HepG2 (cell line): ENCODE data around the gene WNK2. TPM values are rescaled to one million over a fixed set of nuclear protein-coding genes. Genes with fewer than 3 reads are reported as not detected.

ENCODE experiments used
- FOXA3 ChIP-seq: IDR thresholded peaks from 2 replicates; pipeline ENCODE4 v1.6.1; 2016; ENCODE audit warnings: missing genetic modification reagents, missing compliant biosample characterization
- FOXJ3 ChIP-seq: sonication (generic); formaldehyde crosslinking; IDR thresholded peaks from 2 replicates; pipeline ENCODE4 v1.4.0; 2020; ENCODE audit warnings: missing genetic modification reagents, mild to moderate bottlenecking, borderline replicate concordance
- PATZ1 ChIP-seq: sonication (generic); formaldehyde crosslinking; IDR thresholded peaks from 2 replicates; pipeline ENCODE4 v1.4.0; 2020; ENCODE audit warnings: missing genetic modification reagents
- POLR2A ChIP-seq, 2 experiments: IDR thresholded peaks; 2 replicates each; pipeline ENCODE4 v1.6.1; 2011; ENCODE audit warnings: low read depth in 2 of 2, low read length in 2 of 2, mild to moderate bottlenecking in 1 of 2, moderate library complexity in 1 of 2; ENCODE audit not compliant: insufficient read depth in 1 of 2
- TSC22D2 ChIP-seq: sonication (generic); formaldehyde crosslinking; IDR thresholded peaks from 2 replicates; pipeline ENCODE4 v1.5.1; 2020; ENCODE audit warnings: missing genetic modification reagents, mild to moderate bottlenecking, borderline replicate concordance
- ZNF318 ChIP-seq: sonication (generic); formaldehyde crosslinking; IDR thresholded peaks from 2 replicates; pipeline ENCODE4 v1.4.0; 2020; ENCODE audit warnings: mild to moderate bottlenecking, missing genetic modification reagents
- ZNF607 ChIP-seq: sonication (generic); formaldehyde crosslinking; IDR thresholded peaks from 2 replicates; pipeline ENCODE4 v1.5.1; 2020; ENCODE audit warnings: missing genetic modification reagents, mild to moderate bottlenecking, borderline replicate concordance
- polyA plus RNA-seq, 8 experiments: library from polyadenylated mRNA; depleted of rRNA in 3 of 8; stranded (reverse) in 7 of 8; unstranded in 1 of 8; fragments of >200 nt; fragmentation: Illumina TruSeq in 4 of 8; extraction: Trizol in 4 of 8; gene quantifications; 2 replicates each; pipeline versions ENCODE4 v1.2.1 to v1.2.3, GENCODE V29; 2011 to 2016; ENCODE audit warnings: low read depth in 4 of 8, missing spikeins in 1 of 8, mixed read lengths in 1 of 8; ENCODE audit not compliant: insufficient read depth in 1 of 8
- total RNA-seq, 5 experiments: library from RNA; depleted of rRNA; stranded (reverse); fragments of >200 nt; fragmentation: Illumina TruSeq; extraction: Trizol; gene quantifications; 2 replicates each; pipeline ENCODE4 v1.2.3, GENCODE V29; 2016; ENCODE audit warnings: low read depth in 1 of 5
- TF ChIP-seq, protein P1 (sequence below): sonication (generic); formaldehyde crosslinking; IDR thresholded peaks from 2 replicates; pipeline ENCODE4 v1.5.0; 2020; ENCODE audit warnings: missing genetic modification reagents
- TF ChIP-seq, protein P2 (sequence below): sonication (generic); formaldehyde crosslinking; IDR thresholded peaks from 2 replicates; pipeline ENCODE4 v1.5.1; 2020; ENCODE audit warnings: mild to moderate bottlenecking, missing genetic modification reagents, moderate library complexity
- TF ChIP-seq, protein P3 (sequence below): sonication (generic); IDR thresholded peaks from 2 replicates; pipeline ENCODE4 v1.6.1; 2016; ENCODE audit warnings: low read depth, borderline replicate concordance

The WNK2 gene
- total and polyA plus RNA-seq, 2 of the 13 experiments (the other 11 are each of a cell fraction or from before 2014, with no cell fraction given), result 10.5 to 12.0 TPM

DNA sequence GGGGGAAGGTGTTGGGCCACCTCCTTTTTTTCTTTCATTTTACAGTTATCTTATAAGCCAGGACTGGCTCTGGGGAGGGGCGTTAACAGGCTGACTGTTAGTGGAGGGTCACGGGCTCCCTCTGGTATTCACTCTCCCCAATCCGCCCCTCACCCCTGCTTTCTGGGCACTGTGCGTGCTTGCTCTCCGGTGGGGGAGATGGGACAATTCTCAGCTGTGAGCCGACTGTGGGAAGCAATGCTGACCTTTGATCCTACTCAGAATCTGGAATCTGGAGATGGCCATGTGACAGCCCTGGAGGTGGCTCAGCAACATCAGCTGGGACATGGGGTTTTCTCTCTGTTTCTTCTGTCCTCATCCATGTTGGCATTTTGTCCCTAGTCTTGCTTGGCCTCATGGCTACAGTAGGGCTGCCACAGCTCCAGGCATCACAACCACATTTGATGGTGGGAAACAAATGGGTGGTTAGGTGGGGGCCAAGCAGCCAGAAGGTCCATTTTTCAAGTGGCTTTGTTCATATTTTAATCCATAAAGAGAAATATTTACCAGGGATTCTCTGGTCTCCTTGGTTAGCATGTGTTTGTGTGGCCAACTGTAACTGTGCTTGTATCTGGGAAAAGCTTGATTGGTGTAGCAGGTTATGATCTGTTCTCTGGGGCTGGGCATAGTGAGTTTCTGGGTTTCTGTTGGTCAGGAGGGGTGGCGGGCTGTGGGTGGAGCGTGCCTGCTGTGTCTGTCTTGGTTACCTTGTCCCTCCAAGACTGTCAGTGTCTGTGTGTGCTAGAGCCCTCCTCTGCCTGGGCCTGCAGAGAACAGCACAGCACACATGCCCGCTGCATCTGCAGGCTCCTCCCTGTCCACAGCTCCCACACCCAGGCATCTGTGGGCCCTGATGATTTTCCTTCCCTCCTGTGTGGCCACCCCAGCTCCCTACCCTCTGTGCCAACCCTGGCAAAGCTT, 12.4 kb downstream of the WNK2 start (continued):
- peak; percentile 73 for TF ChIP-seq PATZ1
- TF ChIP-seq, protein P1, sequence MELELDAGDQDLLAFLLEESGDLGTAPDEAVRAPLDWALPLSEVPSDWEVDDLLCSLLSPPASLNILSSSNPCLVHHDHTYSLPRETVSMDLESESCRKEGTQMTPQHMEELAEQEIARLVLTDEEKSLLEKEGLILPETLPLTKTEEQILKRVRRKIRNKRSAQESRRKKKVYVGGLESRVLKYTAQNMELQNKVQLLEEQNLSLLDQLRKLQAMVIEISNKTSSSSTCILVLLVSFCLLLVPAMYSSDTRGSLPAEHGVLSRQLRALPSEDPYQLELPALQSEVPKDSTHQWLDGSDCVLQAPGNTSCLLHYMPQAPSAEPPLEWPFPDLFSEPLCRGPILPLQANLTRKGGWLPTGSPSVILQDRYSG (CRISPR knock-in tag), result no peak
- TF ChIP-seq POLR2A (IDR thresholded peaks at IDR 0.05; ENCODE audit: insufficient read depth in 1 of 2, low read depth in 2 of 2, low read length in 2 of 2), result no peak
- TF ChIP-seq ZNF318 (CRISPR knock-in tag), result 0 out of 2 replicates have a peak, but pooled peaks have one; percentile 72
- TF ChIP-seq, protein P2, sequence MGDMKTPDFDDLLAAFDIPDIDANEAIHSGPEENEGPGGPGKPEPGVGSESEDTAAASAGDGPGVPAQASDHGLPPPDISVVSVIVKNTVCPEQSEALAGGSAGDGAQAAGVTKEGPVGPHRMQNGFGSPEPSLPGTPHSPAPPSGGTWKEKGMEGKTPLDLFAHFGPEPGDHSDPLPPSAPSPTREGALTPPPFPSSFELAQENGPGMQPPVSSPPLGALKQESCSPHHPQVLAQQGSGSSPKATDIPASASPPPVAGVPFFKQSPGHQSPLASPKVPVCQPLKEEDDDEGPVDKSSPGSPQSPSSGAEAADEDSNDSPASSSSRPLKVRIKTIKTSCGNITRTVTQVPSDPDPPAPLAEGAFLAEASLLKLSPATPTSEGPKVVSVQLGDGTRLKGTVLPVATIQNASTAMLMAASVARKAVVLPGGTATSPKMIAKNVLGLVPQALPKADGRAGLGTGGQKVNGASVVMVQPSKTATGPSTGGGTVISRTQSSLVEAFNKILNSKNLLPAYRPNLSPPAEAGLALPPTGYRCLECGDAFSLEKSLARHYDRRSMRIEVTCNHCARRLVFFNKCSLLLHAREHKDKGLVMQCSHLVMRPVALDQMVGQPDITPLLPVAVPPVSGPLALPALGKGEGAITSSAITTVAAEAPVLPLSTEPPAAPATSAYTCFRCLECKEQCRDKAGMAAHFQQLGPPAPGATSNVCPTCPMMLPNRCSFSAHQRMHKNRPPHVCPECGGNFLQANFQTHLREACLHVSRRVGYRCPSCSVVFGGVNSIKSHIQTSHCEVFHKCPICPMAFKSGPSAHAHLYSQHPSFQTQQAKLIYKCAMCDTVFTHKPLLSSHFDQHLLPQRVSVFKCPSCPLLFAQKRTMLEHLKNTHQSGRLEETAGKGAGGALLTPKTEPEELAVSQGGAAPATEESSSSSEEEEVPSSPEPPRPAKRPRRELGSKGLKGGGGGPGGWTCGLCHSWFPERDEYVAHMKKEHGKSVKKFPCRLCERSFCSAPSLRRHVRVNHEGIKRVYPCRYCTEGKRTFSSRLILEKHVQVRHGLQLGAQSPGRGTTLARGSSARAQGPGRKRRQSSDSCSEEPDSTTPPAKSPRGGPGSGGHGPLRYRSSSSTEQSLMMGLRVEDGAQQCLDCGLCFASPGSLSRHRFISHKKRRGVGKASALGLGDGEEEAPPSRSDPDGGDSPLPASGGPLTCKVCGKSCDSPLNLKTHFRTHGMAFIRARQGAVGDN (CRISPR knock-in tag), result peak; percentile 46
- no peak for TF ChIP-seq FOXJ3 (CRISPR knock-in tag)
- no peak for TF ChIP-seq TSC22D2
- no peak for TF ChIP-seq ZNF607 (CRISPR knock-in tag)
- TF ChIP-seq, protein P3, sequence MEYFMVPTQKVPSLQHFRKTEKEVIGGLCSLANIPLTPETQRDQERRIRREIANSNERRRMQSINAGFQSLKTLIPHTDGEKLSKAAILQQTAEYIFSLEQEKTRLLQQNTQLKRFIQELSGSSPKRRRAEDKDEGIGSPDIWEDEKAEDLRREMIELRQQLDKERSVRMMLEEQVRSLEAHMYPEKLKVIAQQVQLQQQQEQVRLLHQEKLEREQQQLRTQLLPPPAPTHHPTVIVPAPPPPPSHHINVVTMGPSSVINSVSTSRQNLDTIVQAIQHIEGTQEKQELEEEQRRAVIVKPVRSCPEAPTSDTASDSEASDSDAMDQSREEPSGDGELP, result peak; percentile 89; the same call in 1 of the 2 replicates
- TF ChIP-seq FOXA3 (CRISPR knock-in tag), result 0 out of 2 replicates have a peak, but pooled peaks have one; percentile 22
